ENCODE data around the gene IL36RN.

DNA sequence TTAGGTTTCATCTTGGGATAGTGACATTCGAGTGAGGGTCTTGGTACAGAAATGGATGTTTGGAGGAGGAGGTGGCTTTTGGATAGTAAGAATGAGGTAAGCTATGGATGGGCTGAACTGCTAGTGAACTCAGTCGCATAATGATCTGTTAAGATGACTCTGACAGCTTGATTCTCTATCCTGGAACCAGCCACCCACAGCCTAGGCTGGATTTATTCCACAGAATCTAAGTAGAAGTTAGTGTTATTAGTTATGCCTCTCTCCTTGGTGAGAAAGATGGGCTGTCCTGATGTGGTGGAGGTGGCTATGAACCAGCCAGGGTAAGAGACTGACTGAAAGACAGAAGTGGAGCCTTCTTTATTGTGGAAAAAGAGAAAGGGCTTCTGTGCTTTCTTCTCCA, 31.3 kb upstream of the IL36RN start:
- TF ChIP-seq, protein P1, sequence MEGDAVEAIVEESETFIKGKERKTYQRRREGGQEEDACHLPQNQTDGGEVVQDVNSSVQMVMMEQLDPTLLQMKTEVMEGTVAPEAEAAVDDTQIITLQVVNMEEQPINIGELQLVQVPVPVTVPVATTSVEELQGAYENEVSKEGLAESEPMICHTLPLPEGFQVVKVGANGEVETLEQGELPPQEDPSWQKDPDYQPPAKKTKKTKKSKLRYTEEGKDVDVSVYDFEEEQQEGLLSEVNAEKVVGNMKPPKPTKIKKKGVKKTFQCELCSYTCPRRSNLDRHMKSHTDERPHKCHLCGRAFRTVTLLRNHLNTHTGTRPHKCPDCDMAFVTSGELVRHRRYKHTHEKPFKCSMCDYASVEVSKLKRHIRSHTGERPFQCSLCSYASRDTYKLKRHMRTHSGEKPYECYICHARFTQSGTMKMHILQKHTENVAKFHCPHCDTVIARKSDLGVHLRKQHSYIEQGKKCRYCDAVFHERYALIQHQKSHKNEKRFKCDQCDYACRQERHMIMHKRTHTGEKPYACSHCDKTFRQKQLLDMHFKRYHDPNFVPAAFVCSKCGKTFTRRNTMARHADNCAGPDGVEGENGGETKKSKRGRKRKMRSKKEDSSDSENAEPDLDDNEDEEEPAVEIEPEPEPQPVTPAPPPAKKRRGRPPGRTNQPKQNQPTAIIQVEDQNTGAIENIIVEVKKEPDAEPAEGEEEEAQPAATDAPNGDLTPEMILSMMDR (IDR thresholded peaks at IDR 0.05), result no peak
- TF ChIP-seq POLR2A (IDR thresholded peaks at IDR 0.05), result no peak
- no peak for TF ChIP-seq POLR2AphosphoS5 (IDR thresholded peaks at IDR 0.05; ENCODE audit: insufficient read depth in 1 of 2, low read depth in 1 of 2)
